Transverse colon (tissue), 4 donors: Measurements from ENCODE around the gene MCC. TPM values are rescaled to one million over a fixed set of nuclear protein-coding genes. Genes with fewer than 3 reads are reported as not detected.

ENCODE experiments used
- DNase-seq: peaks from one replicate; pipeline ENCODE4 v3.0.0-alpha.2; 2019
- H3K27ac ChIP-seq, 4 donors: fragments of 200-600 bp; sonication (generic); 2 replicates each; pipeline ENCODE4 v1.5.1; 2016 to 2018; ENCODE audit warnings: inconsistent platforms in 4 of 4
- H3K27me3 ChIP-seq: fragments of 200-600 bp; sonication (generic); 2 replicates; pipeline ENCODE4 v1.5.1; 2017; ENCODE audit warnings: inconsistent platforms
- H3K36me3 ChIP-seq, 4 donors: fragments of 200-600 bp; sonication (generic); 2 replicates each; pipeline ENCODE4 v1.5.1; 2017 to 2019; ENCODE audit warnings: inconsistent platforms in 4 of 4
- H3K4me1 ChIP-seq, 4 donors: fragments of 200-600 bp; sonication (generic); 2 replicates each; pipeline ENCODE4 v1.5.1; 2017 to 2020; ENCODE audit warnings: inconsistent platforms in 4 of 4
- H3K4me3 ChIP-seq, 4 donors: fragments of 200-600 bp; sonication (generic); 1 replicate in 1 of 4; 2 replicates in 3 of 4; pipeline versions ENCODE4 v1.5.1 to v1.6.1; 2017 to 2019; ENCODE audit warnings: inconsistent platforms in 4 of 4
- H3K9me3 ChIP-seq, 2 donors: fragments of 200-600 bp; sonication (generic); 2 replicates each; pipeline ENCODE4 v1.5.1; 2017 to 2019; ENCODE audit warnings: inconsistent platforms in 2 of 2
- CTCF ChIP-seq, 5 experiments: fragments of 200-600 bp in 3 of 5; fragments of 450-650 bp in 2 of 5; sonication (generic) in 3 of 5; IDR thresholded peaks; 1 replicate in 2 of 5; 2 replicates in 3 of 5; pipeline ENCODE4 v1.5.1; 2016 to 2017; ENCODE audit warnings: antibody characterized with exemption in 5 of 5, inconsistent platforms in 3 of 5, mild to moderate bottlenecking in 2 of 5, moderate library complexity in 1 of 5
- EP300 ChIP-seq: sonication (generic); formaldehyde crosslinking; IDR thresholded peaks from one replicate; pipeline ENCODE4 v1.6.1; 2017; ENCODE audit warnings: antibody characterized with exemption, low read depth
- POLR2A ChIP-seq: fragments of 450-650 bp; IDR thresholded peaks from one replicate; pipeline ENCODE4 v1.6.1; 2016; ENCODE audit warnings: antibody characterized with exemption, mild to moderate bottlenecking, moderate library complexity
- POLR2AphosphoS5 ChIP-seq, 3 donors: sonication (generic); formaldehyde crosslinking; IDR thresholded peaks; one replicate each; pipeline ENCODE4 v1.6.1; 2016; ENCODE audit warnings: antibody characterized with exemption in 3 of 3
- WGBS, 2 donors: methylation state at CpG; one replicate each; pipeline ENCODE4 v1.1.5; 2018; ENCODE audit warnings: low coverage in 1 of 2; 5-methylcytosine and 5-hydroxymethylcytosine counted together
- in situ Hi-C, 4 donors: fragments of 200-750 bp; cut with MboI; loops; one replicate each; pipeline versions ENCODE4 v1.15.0 to v1.15.1; 2017; ENCODE audit warnings: low sequenced_read_pairs in 3 of 4, low pct_ligation_motif_present in 1 of 4, low pct_unique_long_range_greater_than_20kb in 1 of 4
- intact Hi-C: fragments of 100-400 bp; cut with DNase I; formaldehyde crosslinking; loops from one replicate; pipeline ENCODE4 v1.15.1; 2023; ENCODE audit warnings: low total_unique reads
- total RNA-seq, 4 donors: library from RNA; depleted of rRNA; stranded (reverse); fragments of >200 nt; gene quantifications; one replicate each; pipeline ENCODE4 v1.1.0, GENCODE V29; 2016

The MCC gene
- total RNA-seq, 4 donors from 2014 or later: 2.6 to 28.4 (median 16.4) TPM

GRCh38 chr5:113167985-113168384, 320.3 kb downstream of the MCC start:
- WGBS, 2 donors: 93 to 100% methylated on average over 2 of the region's 2 CpGs
- in situ Hi-C loops: no loop called here
- no peaks in the 10 kb centered on the region for H3K9me3 ChIP-seq
- H3K4me3 ChIP-seq: no peak overlapping the region
- H3K27me3 ChIP-seq: no peaks in the 10 kb centered on the region
- H3K4me1 ChIP-seq: no peaks in the 10 kb centered on the region
- TF ChIP-seq CTCF (IDR thresholded peaks at IDR 0.05) (no peak), POLR2AphosphoS5 (IDR thresholded peaks at IDR 0.05) (no peak), POLR2A (no peak), EP300 (no peak)
- no peak overlapping the region for H3K27ac ChIP-seq
- H3K36me3 ChIP-seq: no peaks in the 10 kb centered on the region
- intact Hi-C loops: no loop called here
- DNase-seq: no peak

GRCh38 chr5:113166852-113167366, 321.3 kb downstream of the MCC start:
- intact Hi-C loops: no loop called here
- in situ Hi-C loops: no loop called here
- Histone ChIP-seq H3K4me3 (no peak overlapping the region), H3K9me3 (no peaks in the 10 kb centered on the region), H3K36me3 (no peaks in the 10 kb centered on the region), H3K4me1 (no peaks in the 10 kb centered on the region), H3K27me3 (no peaks in the 10 kb centered on the region), H3K27ac (no peak overlapping the region)
- TF ChIP-seq POLR2A: no peak
- TF ChIP-seq CTCF (IDR thresholded peaks at IDR 0.05): no peak
- no peak for TF ChIP-seq POLR2AphosphoS5 (IDR thresholded peaks at IDR 0.05)
- TF ChIP-seq EP300: no peak
- DNase-seq: no peak
- 85 to 90% methylated on average over 2 to 7 of the region's 7 CpGs for WGBS, 2 donors

- H3K27me3 ChIP-seq: no peaks in the 10 kb centered on the region
- no peaks in the 10 kb centered on the region for H3K36me3 ChIP-seq
- no peak for DNase-seq
- H3K9me3 ChIP-seq: no peaks in the 10 kb centered on the region
- intact Hi-C loops (no loop called here), in situ Hi-C loops (no loop called here)
- H3K27ac ChIP-seq: no peak overlapping the region
- no peak overlapping the region for H3K4me3 ChIP-seq
- WGBS, 2 donors: 54 to 80% methylated on average over 4 of the region's 4 CpGs
- H3K4me1 ChIP-seq: no peaks in the 10 kb centered on the region
- TF ChIP-seq POLR2AphosphoS5 (IDR thresholded peaks at IDR 0.05) (no peak), POLR2A (no peak)
These were observed 322.0 kb downstream of the MCC start for GRCh38 chr5:113166261-113166660.

- WGBS, 2 donors: 88% methylated on average over 1 of the region's 1 CpG; no CpG with 5 or more reads in 1 of the 2 donors
- TF ChIP-seq CTCF (IDR thresholded peaks at IDR 0.05) (no peak), EP300 (no peak), POLR2AphosphoS5 (IDR thresholded peaks at IDR 0.05) (no peak), POLR2A (no peak)
- DNase-seq: no peak
- Histone ChIP-seq H3K4me3 (no peak overlapping the region), H3K36me3 (no peaks in the 10 kb centered on the region), H3K27me3 (no peaks in the 10 kb centered on the region), H3K9me3 (no peaks in the 10 kb centered on the region), H3K27ac (no peak overlapping the region), H3K4me1 (no peaks in the 10 kb centered on the region)
- in situ Hi-C loops: no loop called here
- intact Hi-C loops: no loop called here
These were observed 324.2 kb downstream of the MCC start for GRCh38 chr5:113164021-113164420.

- Histone ChIP-seq H3K9me3 (no peaks in the 10 kb centered on the region), H3K4me3 (no peak overlapping the region), H3K27ac (no peak overlapping the region), H3K27me3 (no peaks in the 10 kb centered on the region), H3K36me3 (no peaks in the 10 kb centered on the region), H3K4me1 (no peaks in the 10 kb centered on the region)
- no peak for TF ChIP-seq POLR2AphosphoS5 (IDR thresholded peaks at IDR 0.05)
- no peak for TF ChIP-seq CTCF (IDR thresholded peaks at IDR 0.05)
- no peak for TF ChIP-seq POLR2A
- TF ChIP-seq EP300: no peak
- DNase-seq: no peak
- intact Hi-C loops (no loop called here), in situ Hi-C loops (no loop called here)
- 71 to 92% methylated on average over 2 of the region's 2 CpGs for WGBS, 2 donors
These were observed 324.9 kb downstream of the MCC start for GRCh38 chr5:113163328-113163727.
